PC-3 (cell line): ENCODE measurements around the gene SLC44A5. TPM values are rescaled to one million over a fixed set of nuclear protein-coding genes. Genes with fewer than 3 reads are reported as not detected.

ENCODE experiments used
- ATAC-seq: fragments of 200-7000 bp; cut with Tn5 transposase; 2 replicates; pipeline ENCODE4 v1.9.1; 2020; ENCODE audit warnings: mild to moderate bottlenecking, moderate library complexity
- BruUV-seq: library from RNA; stranded (reverse); fragments of 400-500 nt; replicated peaks from 2 replicates; lab custom pipeline; 2021; lab: Mats Ljungman, UMichigan
- CTCF ChIA-PET: fragments of 300-600 bp; sonication (Branson Sonifier 250); formaldehyde crosslinking; loops from one replicate; lab custom pipeline; 2022; ENCODE audit warnings: antibody characterized with exemption; lab: Charles Lee
- POLR2A ChIA-PET: fragments of 300-600 bp; sonication (Branson Sonifier 250); formaldehyde crosslinking; loops from one replicate; lab custom pipeline; 2022; ENCODE audit warnings: antibody characterized with exemption; ENCODE audit not compliant: unreplicated experiment; lab: Charles Lee
- DNase-seq: peaks from one replicate; pipeline ENCODE4 v3.0.0-alpha.2; 2015
- H2AFZ ChIP-seq: fragments of 300-600 bp; sonication (generic); 2 replicates; pipeline ENCODE4 v1.6.0; 2016; ENCODE audit warnings: antibody characterized with exemption, low read length
- H3F3A ChIP-seq: fragments of 300-600 bp; sonication (generic); one replicate; pipeline ENCODE4 v1.6.0; 2017; ENCODE audit warnings: antibody characterized with exemption, low read length, control low read depth, mild to moderate bottlenecking; ENCODE audit not compliant: unreplicated experiment
- H3K27ac ChIP-seq: fragments of 300-600 bp; sonication (generic); 2 replicates; pipeline ENCODE4 v1.5.1; 2016; ENCODE audit warnings: mild to moderate bottlenecking, low read length
- H3K27me3 ChIP-seq: fragments of 300-600 bp; sonication (generic); 2 replicates; pipeline ENCODE4 v1.6.1; 2016; ENCODE audit warnings: low read length, mixed read lengths
- H3K36me3 ChIP-seq: fragments of 300-600 bp; sonication (generic); 2 replicates; pipeline ENCODE4 v1.6.1; 2016; ENCODE audit warnings: low read depth, mixed run types, low read length, mixed read lengths
- H3K4me1 ChIP-seq: fragments of 300-600 bp; sonication (generic); 2 replicates; pipeline ENCODE4 v1.5.1; 2016; ENCODE audit warnings: low read length; ENCODE audit not compliant: insufficient read depth
- H3K4me2 ChIP-seq: fragments of 300-600 bp; sonication (generic); 2 replicates; pipeline ENCODE4 v1.6.0; 2016; ENCODE audit warnings: low read length
- H3K4me3 ChIP-seq: fragments of 300-600 bp; sonication (generic); 2 replicates; pipeline ENCODE4 v1.5.1; 2016; ENCODE audit warnings: mild to moderate bottlenecking, low read length, mixed read lengths
- H3K79me2 ChIP-seq: fragments of 300-600 bp; sonication (generic); 2 replicates; pipeline ENCODE4 v1.6.1; 2017; ENCODE audit warnings: low read length, mixed read lengths
- H3K9ac ChIP-seq: fragments of 300-600 bp; sonication (generic); 2 replicates; pipeline ENCODE4 v1.6.0; 2016; ENCODE audit warnings: mild to moderate bottlenecking, low read length
- H3K9me2 ChIP-seq: fragments of 300-600 bp; sonication (generic); replicated peaks from 2 replicates; pipeline ENCODE4 v1.6.1; 2016; ENCODE audit warnings: mixed run types, low read length, mixed read lengths
- H3K9me3 ChIP-seq: fragments of 300-600 bp; sonication (generic); 2 replicates; pipeline ENCODE4 v1.6.1; 2016; ENCODE audit warnings: low read length, mixed read lengths
- H4K20me1 ChIP-seq: fragments of 300-600 bp; sonication (generic); 2 replicates; pipeline ENCODE4 v1.6.1; 2016; ENCODE audit warnings: low read length, mixed read lengths
- CTCF ChIP-seq: fragments of 300-600 bp; sonication (generic); conservative IDR thresholded peaks from 2 replicates; pipeline ENCODE4 v1.5.1; 2017; ENCODE audit warnings: antibody characterized with exemption, low read depth, mild to moderate bottlenecking, low read length
- EZH2 ChIP-seq: fragments of 300-600 bp; sonication (generic); IDR thresholded peaks from one replicate; pipeline ENCODE4 v1.6.1; 2017; ENCODE audit warnings: antibody characterized with exemption, mild to moderate bottlenecking, low read length; ENCODE audit not compliant: unreplicated experiment
- EZH2phosphoT487 ChIP-seq: fragments of 300-600 bp; sonication (generic); IDR thresholded peaks from 2 replicates; pipeline ENCODE4 v1.6.1; 2018; ENCODE audit warnings: mild to moderate bottlenecking, antibody characterized with exemption, low read length, borderline replicate concordance
- intact Hi-C: fragments of 100-400 bp; cut with micrococcal nuclease; formaldehyde crosslinking; loops from 2 replicates; pipeline ENCODE4 v1.9.0; 2023
- total RNA-seq: library from RNA; depleted of rRNA; stranded (reverse); fragments of >200 nt; gene quantifications from 2 replicates; pipeline ENCODE4 v1.2.3, GENCODE V29; 2014

Gene SLC44A5
- total RNA-seq, 1 experiment from 2014 or later = not detected

GRCh38 chr1:75449998-75450397, 160.9 kb downstream of the SLC44A5 start:
- Histone ChIP-seq H4K20me1 (no peaks in the 10 kb centered on the region), H2AFZ (no peak overlapping the region), H3K4me1 (no peaks in the 10 kb centered on the region), H3K27ac (no peak overlapping the region), H3K9ac (no peak overlapping the region), H3K27me3 (no peaks in the 10 kb centered on the region), H3K79me2 (no peaks in the 10 kb centered on the region), H3K4me2 (no peak overlapping the region), H3K4me3 (no peak overlapping the region), H3F3A (no peaks in the 10 kb centered on the region), H3K36me3 (no peaks in the 10 kb centered on the region), H3K9me3 (no peaks in the 10 kb centered on the region), H3K9me2 (no peaks in the 10 kb centered on the region)
- ChIA-PET POLR2A (no interaction called here), CTCF (no interaction called here)
- DNase-seq (no peak), ATAC-seq (no peak)
- BruUV-seq = no TSS peak
- intact Hi-C loops = no loop called here
- TF ChIP-seq EZH2phosphoT487 (no peak), CTCF (no peak), EZH2 (no peak)

DNA sequence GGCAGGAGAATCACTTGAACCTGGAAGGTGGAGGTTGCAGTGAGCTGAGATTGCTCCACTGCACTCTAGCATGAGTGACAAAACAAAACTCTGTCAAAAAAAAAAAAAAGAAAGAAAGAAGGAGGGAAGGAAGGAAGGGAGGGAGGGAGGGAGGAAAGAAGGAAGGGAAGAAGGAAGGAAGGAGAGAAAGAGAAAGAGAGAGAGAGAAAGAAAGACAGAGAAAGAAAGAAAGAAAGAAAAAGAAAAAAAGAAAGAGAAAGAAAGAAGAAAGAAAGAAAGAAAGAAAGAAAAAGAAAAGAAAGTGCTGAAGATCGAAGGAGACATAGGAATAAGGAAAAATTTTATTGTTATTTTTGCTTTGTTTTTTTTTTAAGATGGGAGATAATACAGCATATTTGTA, 166.7 kb downstream of the SLC44A5 start:
- ChIA-PET CTCF (no interaction called here), POLR2A (no interaction called here)
- intact Hi-C loops = no loop called here
- Histone ChIP-seq H3K27ac (no peak overlapping the region), H3K4me3 (no peak overlapping the region), H3F3A (no peaks in the 10 kb centered on the region), H3K9ac (no peak overlapping the region), H3K27me3 (no peaks in the 10 kb centered on the region), H3K9me2 (no peaks in the 10 kb centered on the region), H3K9me3 (no peaks in the 10 kb centered on the region), H3K79me2 (no peaks in the 10 kb centered on the region), H2AFZ (no peak overlapping the region), H3K36me3 (no peaks in the 10 kb centered on the region), H3K4me2 (no peak overlapping the region), H4K20me1 (no peaks in the 10 kb centered on the region), H3K4me1 (no peaks in the 10 kb centered on the region)
- ATAC-seq (no peak), DNase-seq (no peak)
- BruUV-seq = no TSS peak
- no peak for TF ChIP-seq EZH2phosphoT487
- TF ChIP-seq CTCF = no peak
- TF ChIP-seq EZH2 = no peak

DNA sequence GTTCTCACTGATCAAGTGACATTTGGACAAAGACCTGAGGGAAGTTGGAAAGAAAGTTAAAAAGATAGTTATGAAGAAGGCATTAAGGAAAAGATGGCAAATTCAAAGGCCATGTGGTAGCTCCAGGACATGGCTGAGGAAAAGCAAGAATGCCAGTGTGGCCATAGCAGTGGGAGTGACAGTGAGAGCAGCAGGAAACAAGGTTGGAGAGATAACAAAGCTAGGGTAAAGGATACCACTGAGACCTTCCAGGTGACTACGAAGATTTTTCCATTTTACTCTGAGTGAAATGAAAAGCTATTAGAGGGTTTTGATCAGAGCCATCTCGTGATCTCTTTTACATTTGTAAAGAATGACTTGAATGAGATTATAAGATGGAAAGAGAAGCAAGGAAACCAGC, 170.6 kb downstream of the SLC44A5 start:
- Histone ChIP-seq H3F3A (no peaks in the 10 kb centered on the region), H3K4me2 (no peak overlapping the region), H2AFZ (no peak overlapping the region), H3K9me3 (no peaks in the 10 kb centered on the region), H4K20me1 (no peaks in the 10 kb centered on the region), H3K27ac (no peak overlapping the region), H3K79me2 (no peaks in the 10 kb centered on the region), H3K27me3 (no peaks in the 10 kb centered on the region), H3K4me3 (no peak overlapping the region), H3K9ac (no peak overlapping the region), H3K9me2 (no peaks in the 10 kb centered on the region), H3K4me1 (no peaks in the 10 kb centered on the region), H3K36me3 (no peaks in the 10 kb centered on the region)
- BruUV-seq = no TSS peak
- DNase-seq (no peak), ATAC-seq (no peak)
- intact Hi-C loops = no loop called here
- TF ChIP-seq CTCF = no peak
- no peak for TF ChIP-seq EZH2
- TF ChIP-seq EZH2phosphoT487 = no peak
- CTCF ChIA-PET = no interaction called here
- POLR2A ChIA-PET = no interaction called here
